ENCODE results near the gene VSTM4.

VSTM4 gene

DNA sequence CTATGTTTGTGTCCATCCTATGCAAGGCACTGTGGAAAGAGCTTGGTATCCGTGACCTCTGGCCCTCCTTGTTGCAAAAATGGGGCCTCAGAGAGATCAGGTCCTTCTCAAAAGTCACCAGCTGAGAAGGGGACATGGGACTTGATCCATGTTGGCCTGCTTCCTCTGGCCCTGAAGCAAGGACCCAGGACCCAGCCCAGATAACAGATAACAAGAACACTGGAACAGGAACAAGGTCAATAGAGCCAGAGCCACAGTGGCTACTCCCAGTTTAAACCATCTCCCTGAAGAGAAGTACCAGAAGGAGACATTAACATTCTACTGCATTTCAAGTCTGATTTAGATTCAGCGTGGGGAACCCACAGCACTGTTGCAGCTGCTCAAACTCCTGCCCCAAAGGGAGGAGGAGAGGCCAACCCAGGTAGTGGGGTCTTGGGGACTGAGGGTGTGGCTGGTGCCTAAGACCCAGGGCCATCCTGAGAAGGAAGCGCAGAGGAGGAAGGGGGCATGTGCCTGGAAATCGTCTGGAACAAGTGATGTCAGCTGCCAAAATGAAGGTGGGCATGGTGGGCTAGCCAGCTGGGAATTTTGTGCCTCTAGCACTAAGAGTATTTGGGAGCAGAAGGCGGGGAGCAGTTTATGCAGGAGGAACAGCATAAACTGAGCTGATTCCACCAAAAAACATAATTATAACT lies 61.2 kb downstream of the VSTM4 start:
- Histone ChIP-seq H3K4me1 (ENCODE audit: control insufficient read depth, insufficient read depth, low read depth, low read length) (peaks cover 6% of the 10 kb centered on the region), H3K18ac (ENCODE audit: low read depth in 1 of 2, low read length in 2 of 2) (no peak overlapping the region), H4K8ac (ENCODE audit: low read length) (no peak overlapping the region), H2BK12ac (ENCODE audit: low read length in 2 of 2) (no peak overlapping the region), H3K4me3 (ENCODE audit: insufficient read depth in 1 of 2, low read depth in 1 of 2, low read length in 2 of 2) (no peak overlapping the region), H3K79me1 (replicated peaks; ENCODE audit: low read length, poor library complexity, severe bottlenecking) (no peaks in the 10 kb centered on the region), H4K91ac (ENCODE audit: low read length) (no peak overlapping the region), H3K36me3 (ENCODE audit: control insufficient read depth in 1 of 2, insufficient read depth in 2 of 2, low read depth in 1 of 2, low read length in 2 of 2) (no peaks in the 10 kb centered on the region), H2AFZ (ENCODE audit: low read depth, low read length) (no peak overlapping the region), H3K27ac (ENCODE audit: low read length, poor library complexity, severe bottlenecking) (no peak overlapping the region), H3K14ac (ENCODE audit: low read length in 2 of 2) (no peak overlapping the region), H2AK5ac (ENCODE audit: low read length, severe bottlenecking) (no peak overlapping the region), H3K4me2 (ENCODE audit: low read length, poor library complexity, severe bottlenecking) (no peak overlapping the region), H2BK120ac (ENCODE audit: low read depth, low read length) (no peak overlapping the region), H3K9ac (ENCODE audit: low read length) (no peak overlapping the region), H2BK15ac (ENCODE audit: low read depth, poor library complexity, severe bottlenecking) (no peak overlapping the region), H3K9me3 (ENCODE audit: control insufficient read depth, low read length) (no peaks in the 10 kb centered on the region), H3K23ac (ENCODE audit: low read length in 2 of 2) (no peak overlapping the region), H2BK5ac (ENCODE audit: low read depth, low read length, poor library complexity, severe bottlenecking) (no peak overlapping the region), H3K27me3 (ENCODE audit: control insufficient read depth in 1 of 2, insufficient read depth in 1 of 2, low read length in 2 of 2) (peaks cover 0 to 6% of the 10 kb centered on the region in 2 experiments), H3K4ac (ENCODE audit: low read depth in 1 of 2, low read length in 2 of 2) (no peak overlapping the region)
- DNase-seq: no peak
- 65% methylated on average over 5 of the region's 5 CpGs for WGBS

DNA sequence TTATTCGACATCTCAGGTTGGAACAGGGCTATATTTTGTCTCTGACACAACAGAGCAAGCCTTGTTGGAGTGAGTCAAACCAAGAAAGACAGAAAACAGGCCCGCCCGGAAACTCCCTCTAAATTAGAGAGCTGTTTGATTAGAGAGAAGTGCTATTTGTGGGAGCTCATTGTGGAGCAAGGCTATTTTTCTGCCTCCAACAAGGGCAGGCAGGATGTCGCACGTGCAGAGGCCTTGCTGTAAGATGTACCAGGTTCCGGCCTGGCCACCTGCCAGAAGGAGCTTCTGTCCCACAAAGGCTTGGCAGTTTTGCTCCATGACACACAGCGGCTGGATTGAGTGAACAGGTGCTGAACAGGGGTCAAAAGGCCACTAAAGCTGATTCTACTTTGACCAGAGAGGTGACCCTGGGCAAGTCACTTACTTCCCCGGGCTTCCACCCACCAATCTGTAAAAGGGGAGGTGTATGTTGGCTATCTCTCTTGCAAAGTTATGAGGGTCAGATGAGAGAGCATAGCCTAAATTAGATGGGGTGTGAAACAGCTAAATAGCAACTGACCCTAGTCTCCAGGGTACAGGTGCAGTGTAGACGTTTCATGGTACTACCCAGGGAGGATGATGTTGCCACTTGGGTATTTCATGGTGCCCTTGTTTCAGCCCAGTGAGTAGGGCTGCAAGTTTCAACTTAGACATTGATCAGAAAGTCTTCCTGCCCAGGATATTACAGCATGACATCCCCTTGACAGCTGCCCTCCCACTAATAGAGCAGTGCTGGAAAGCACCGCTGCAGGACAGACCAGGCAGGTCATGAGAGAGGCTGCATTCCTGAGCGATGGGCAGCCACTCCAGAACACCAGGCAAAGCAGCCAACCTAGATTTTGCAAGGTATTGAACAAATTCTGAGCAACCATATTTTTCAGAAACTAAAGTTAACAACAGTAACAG lies 62.0 kb downstream of the VSTM4 start:
- Histone ChIP-seq H3K27ac (ENCODE audit: low read length, poor library complexity, severe bottlenecking) (no peak overlapping the region), H3K79me1 (replicated peaks; ENCODE audit: low read length, poor library complexity, severe bottlenecking) (no peaks in the 10 kb centered on the region), H3K4me3 (ENCODE audit: insufficient read depth in 1 of 2, low read depth in 1 of 2, low read length in 2 of 2) (no peak overlapping the region), H4K8ac (ENCODE audit: low read length) (no peak overlapping the region), H2BK120ac (ENCODE audit: low read depth, low read length) (no peak overlapping the region), H2BK5ac (ENCODE audit: low read depth, low read length, poor library complexity, severe bottlenecking) (no peak overlapping the region), H3K4me2 (ENCODE audit: low read length, poor library complexity, severe bottlenecking) (no peak overlapping the region), H3K18ac (ENCODE audit: low read depth in 1 of 2, low read length in 2 of 2) (no peak overlapping the region), H3K27me3 (ENCODE audit: control insufficient read depth in 1 of 2, insufficient read depth in 1 of 2, low read length in 2 of 2) (no peaks in the 10 kb centered on the region), H4K91ac (ENCODE audit: low read length) (no peak overlapping the region), H2BK12ac (ENCODE audit: low read length in 2 of 2) (no peak overlapping the region), H2BK15ac (ENCODE audit: low read depth, poor library complexity, severe bottlenecking) (no peak overlapping the region), H3K4ac (ENCODE audit: low read depth in 1 of 2, low read length in 2 of 2) (no peak overlapping the region), H3K4me1 (ENCODE audit: control insufficient read depth, insufficient read depth, low read depth, low read length) (peaks cover 6% of the 10 kb centered on the region), H3K23ac (ENCODE audit: low read length in 2 of 2) (no peak overlapping the region), H3K36me3 (ENCODE audit: control insufficient read depth in 1 of 2, insufficient read depth in 2 of 2, low read depth in 1 of 2, low read length in 2 of 2) (peaks cover 0 to 8% of the 10 kb centered on the region in 2 experiments), H3K14ac (ENCODE audit: low read length in 2 of 2) (no peak overlapping the region), H2AFZ (ENCODE audit: low read depth, low read length) (no peak overlapping the region), H3K9me3 (ENCODE audit: control insufficient read depth, low read length) (no peaks in the 10 kb centered on the region), H3K9ac (ENCODE audit: low read length) (no peak overlapping the region), H2AK5ac (ENCODE audit: low read length, severe bottlenecking) (no peak overlapping the region)
- WGBS: 80% methylated on average over 11 of the region's 11 CpGs
- DNase-seq: no peak

DNA sequence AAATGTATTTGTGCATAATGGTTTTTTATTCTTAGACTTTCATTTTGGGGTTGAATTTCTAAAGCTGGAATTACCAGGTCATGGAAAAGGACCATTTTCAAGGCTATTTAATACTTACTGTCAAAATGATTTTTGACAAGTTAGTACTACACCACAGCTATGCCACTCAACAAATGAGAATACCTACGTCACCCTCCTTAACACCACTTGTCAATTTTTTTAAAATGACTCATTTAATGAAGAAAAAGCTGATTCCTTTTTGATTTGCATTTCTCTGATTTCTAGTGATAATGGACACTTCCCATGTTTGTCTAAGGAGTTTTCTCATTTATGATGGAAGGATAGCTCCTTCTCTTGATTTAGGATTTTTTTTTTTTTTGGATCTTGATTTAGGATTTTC lies 63.3 kb downstream of the VSTM4 start:
- no peak overlapping the region for H3K23ac ChIP-seq (ENCODE audit: low read length in 2 of 2)
- peaks cover 6% of the 10 kb centered on the region for H3K4me1 ChIP-seq (ENCODE audit: control insufficient read depth, insufficient read depth, low read depth, low read length)
- no peak overlapping the region for H3K27ac ChIP-seq (ENCODE audit: low read length, poor library complexity, severe bottlenecking)
- no peak overlapping the region for H3K14ac ChIP-seq (ENCODE audit: low read length in 2 of 2)
- H3K36me3 ChIP-seq (ENCODE audit: control insufficient read depth in 1 of 2, insufficient read depth in 2 of 2, low read depth in 1 of 2, low read length in 2 of 2): peaks cover 0 to 21% of the 10 kb centered on the region in 2 experiments
- no peaks in the 10 kb centered on the region for H3K79me1 ChIP-seq (replicated peaks; ENCODE audit: low read length, poor library complexity, severe bottlenecking)
- H3K9ac ChIP-seq (ENCODE audit: low read length): no peak overlapping the region
- no peak overlapping the region for H2AFZ ChIP-seq (ENCODE audit: low read depth, low read length)
- H3K27me3 ChIP-seq (ENCODE audit: control insufficient read depth in 1 of 2, insufficient read depth in 1 of 2, low read length in 2 of 2): no peaks in the 10 kb centered on the region
- H2BK15ac ChIP-seq (ENCODE audit: low read depth, poor library complexity, severe bottlenecking): no peak overlapping the region
- no CpG with 5 or more reads among the region's 1 CpG for WGBS
- no peak overlapping the region for H3K4ac ChIP-seq (ENCODE audit: low read depth in 1 of 2, low read length in 2 of 2)
- no peak for DNase-seq
- no peak overlapping the region for H2BK12ac ChIP-seq (ENCODE audit: low read length in 2 of 2)
- no peak overlapping the region for H3K4me3 ChIP-seq (ENCODE audit: insufficient read depth in 1 of 2, low read depth in 1 of 2, low read length in 2 of 2)
- H4K8ac ChIP-seq (ENCODE audit: low read length): no peak overlapping the region
- H3K4me2 ChIP-seq (ENCODE audit: low read length, poor library complexity, severe bottlenecking): no peak overlapping the region
- H2BK120ac ChIP-seq (ENCODE audit: low read depth, low read length): no peak overlapping the region
- H3K9me3 ChIP-seq (ENCODE audit: control insufficient read depth, low read length): no peaks in the 10 kb centered on the region
- H2AK5ac ChIP-seq (ENCODE audit: low read length, severe bottlenecking): no peak overlapping the region
- H3K18ac ChIP-seq (ENCODE audit: low read depth in 1 of 2, low read length in 2 of 2): no peak overlapping the region
- H4K91ac ChIP-seq (ENCODE audit: low read length): no peak overlapping the region
- no peak overlapping the region for H2BK5ac ChIP-seq (ENCODE audit: low read depth, low read length, poor library complexity, severe bottlenecking)

DNA sequence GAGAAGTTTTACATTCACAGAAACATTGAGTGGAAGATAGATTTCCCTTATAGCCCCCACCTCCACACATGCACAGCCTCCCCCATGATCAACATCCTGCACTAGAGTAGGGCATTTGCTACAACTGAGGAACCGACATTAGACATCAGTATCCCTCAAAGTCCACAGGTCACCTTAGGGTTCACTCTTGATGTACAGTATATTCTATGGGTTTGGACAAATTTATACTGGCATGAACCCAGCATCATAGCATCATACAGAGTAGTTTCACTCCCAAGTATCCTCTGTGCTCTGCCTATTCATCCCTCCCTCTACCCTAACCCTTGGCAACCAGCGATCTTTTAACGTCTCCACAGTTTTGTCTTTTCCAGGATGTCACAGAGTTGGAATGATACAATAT lies 64.4 kb downstream of the VSTM4 start:
- Histone ChIP-seq H3K9me3 (ENCODE audit: control insufficient read depth, low read length) (no peaks in the 10 kb centered on the region), H3K18ac (ENCODE audit: low read depth in 1 of 2, low read length in 2 of 2) (no peak overlapping the region), H4K91ac (ENCODE audit: low read length) (no peak overlapping the region), H2BK15ac (ENCODE audit: low read depth, poor library complexity, severe bottlenecking) (no peak overlapping the region), H3K4me2 (ENCODE audit: low read length, poor library complexity, severe bottlenecking) (no peak overlapping the region), H3K14ac (ENCODE audit: low read length in 2 of 2) (no peak overlapping the region), H3K23ac (ENCODE audit: low read length in 2 of 2) (no peak overlapping the region), H2BK12ac (ENCODE audit: low read length in 2 of 2) (no peak overlapping the region), H3K4me3 (ENCODE audit: insufficient read depth in 1 of 2, low read depth in 1 of 2, low read length in 2 of 2) (no peak overlapping the region), H3K79me1 (replicated peaks; ENCODE audit: low read length, poor library complexity, severe bottlenecking) (no peaks in the 10 kb centered on the region), H2AK5ac (ENCODE audit: low read length, severe bottlenecking) (no peak overlapping the region), H3K9ac (ENCODE audit: low read length) (no peak overlapping the region), H4K8ac (ENCODE audit: low read length) (no peak overlapping the region), H3K27me3 (ENCODE audit: control insufficient read depth in 1 of 2, insufficient read depth in 1 of 2, low read length in 2 of 2) (no peaks in the 10 kb centered on the region), H2BK5ac (ENCODE audit: low read depth, low read length, poor library complexity, severe bottlenecking) (no peak overlapping the region), H3K4me1 (ENCODE audit: control insufficient read depth, insufficient read depth, low read depth, low read length) (no peaks in the 10 kb centered on the region), H3K36me3 (ENCODE audit: control insufficient read depth in 1 of 2, insufficient read depth in 2 of 2, low read depth in 1 of 2, low read length in 2 of 2) (peaks cover 0 to 32% of the 10 kb centered on the region in 2 experiments), H2AFZ (ENCODE audit: low read depth, low read length) (no peak overlapping the region), H3K27ac (ENCODE audit: low read length, poor library complexity, severe bottlenecking) (no peak overlapping the region), H3K4ac (ENCODE audit: low read depth in 1 of 2, low read length in 2 of 2) (no peak overlapping the region), H2BK120ac (ENCODE audit: low read depth, low read length) (no peak overlapping the region)
- 95% methylated on average over 3 of the region's 3 CpGs for WGBS
- DNase-seq: no peak

Data from mesenchymal stem cell (in vitro differentiated cells and primary cell).